SK-N-SH (cell line): ENCODE results near the gene CLPSL1. TPM values are rescaled to one million over a fixed set of nuclear protein-coding genes. Genes with fewer than 3 reads are reported as not detected.

ENCODE experiments used
- CTCF ChIA-PET: fragments of 300-600, 350-600 bp; formaldehyde crosslinking; extraction: SDS; loops from one replicate; lab custom pipeline; 2021; lab: Yijun Ruan, JAX
- POLR2A ChIA-PET: fragments of 350-600 bp; sonication (Branson Sonifier 250); formaldehyde crosslinking; extraction: SDS; loops from one replicate; lab custom pipeline; 2020; ENCODE audit warnings: antibody characterized with exemption, inconsistent platforms; lab: Yijun Ruan, JAX
- DNase-seq: peaks from one replicate; pipeline ENCODE4 v3.0.0; 2012
- H2AFZ ChIP-seq: fragments of 200-600 bp; sonication (generic); 2 replicates; pipeline ENCODE4 v1.8.1; 2016; ENCODE audit warnings: antibody characterized with exemption, mild to moderate bottlenecking, low read depth
- H3F3A ChIP-seq: fragments of 200-600 bp; sonication (generic); replicated peaks from 2 replicates; pipeline ENCODE3; 2016; ENCODE audit warnings: antibody characterized with exemption, mild to moderate bottlenecking; ENCODE audit not compliant: insufficient read depth
- H3K27ac ChIP-seq, 2 experiments: fragments of 200-500 bp in 1 of 2; fragments of 200-600 bp in 1 of 2; sonication (Bioruptor generic) in 1 of 2; sonication (generic), shearing (Covaris generic) in 1 of 2; 2 replicates each; pipeline versions ENCODE4 v1.5.1 to v1.6.1; 2014 to 2016; ENCODE audit warnings: low read depth in 2 of 2, inconsistent platforms in 1 of 2, low read length in 1 of 2, mild to moderate bottlenecking in 1 of 2, mixed read lengths in 1 of 2
- H3K27me3 ChIP-seq: fragments of 200-600 bp; sonication (generic), shearing (Covaris generic); 2 replicates; pipeline ENCODE4 v1.6.1; 2016; ENCODE audit warnings: mixed run types; ENCODE audit not compliant: insufficient read depth
- H3K36me3 ChIP-seq, 2 experiments: fragments of 200-500 bp in 1 of 2; fragments of 200-600 bp in 1 of 2; sonication (Bioruptor generic) in 1 of 2; sonication (generic) in 1 of 2; replicated peaks in 1 of 2; 2 replicates each; pipeline versions ENCODE3 to v1.5.1; 2014 to 2016; ENCODE audit warnings: low read length in 1 of 2, mild to moderate bottlenecking in 1 of 2; ENCODE audit not compliant: insufficient read depth in 2 of 2, control insufficient read depth in 1 of 2
- H3K4me1 ChIP-seq, 2 experiments: fragments of 200-500 bp in 1 of 2; fragments of 200-600 bp in 1 of 2; sonication (Bioruptor generic) in 1 of 2; sonication (generic), shearing (Covaris generic) in 1 of 2; 2 replicates each; pipeline versions ENCODE4 v1.5.1 to v1.6.1; 2014 to 2016; ENCODE audit warnings: low read depth in 1 of 2, low read length in 1 of 2, mixed run types in 1 of 2; ENCODE audit not compliant: insufficient read depth in 2 of 2, control insufficient read depth in 1 of 2
- H3K4me2 ChIP-seq: fragments of 200-600 bp; sonication (generic), shearing (Covaris generic); 2 replicates; pipeline ENCODE4 v1.6.1; 2017; ENCODE audit warnings: mixed run types
- H3K4me3 ChIP-seq, 2 experiments: fragments of 200-500 bp in 1 of 2; fragments of 200-600 bp in 1 of 2; sonication (Bioruptor generic) in 1 of 2; sonication (generic), shearing (Covaris generic) in 1 of 2; 2 replicates each; pipeline versions ENCODE4 v1.5.1 to v1.8.1; 2014 to 2016; ENCODE audit warnings: low read depth in 2 of 2, inconsistent platforms in 1 of 2, low read length in 1 of 2, mild to moderate bottlenecking in 1 of 2, mixed read lengths in 1 of 2, moderate library complexity in 1 of 2
- H3K79me2 ChIP-seq: fragments of 200-600 bp; sonication (generic); 2 replicates; pipeline ENCODE4 v1.8.1; 2017; ENCODE audit warnings: mild to moderate bottlenecking; ENCODE audit not compliant: insufficient read depth
- H3K9ac ChIP-seq: fragments of 200-600 bp; sonication (generic); 2 replicates; pipeline ENCODE4 v1.6.1; 2017; ENCODE audit warnings: mixed run types
- H3K9me2 ChIP-seq: fragments of 200-600 bp; sonication (generic); 2 replicates; pipeline ENCODE4 v1.6.1; 2017; ENCODE audit warnings: mixed run types
- H3K9me3 ChIP-seq: fragments of 200-600 bp; sonication (generic); 2 replicates; pipeline ENCODE4 v1.6.1; 2017; ENCODE audit warnings: mixed run types, mild to moderate bottlenecking, moderate library complexity
- H4K20me1 ChIP-seq: fragments of 200-600 bp; sonication (generic); 2 replicates; pipeline ENCODE4 v1.6.1; 2017; ENCODE audit warnings: mild to moderate bottlenecking, mixed run types; ENCODE audit not compliant: insufficient read depth
- CHD2 ChIP-seq: fragments of 150-350 bp; IDR thresholded peaks from 2 replicates; pipeline ENCODE4 v1.6.1; 2018; ENCODE audit warnings: low read length; ENCODE audit not compliant: partially characterized antibody
- CTCF ChIP-seq: fragments of 200-600 bp; sonication (generic); IDR thresholded peaks from 2 replicates; pipeline ENCODE4 v1.6.1; 2017; ENCODE audit warnings: antibody characterized with exemption, mild to moderate bottlenecking, moderate library complexity
- ELF1 ChIP-seq: IDR thresholded peaks from 2 replicates; pipeline ENCODE4 v1.4.0; 2012
- EZH2phosphoT487 ChIP-seq: fragments of 200-600 bp; sonication (generic); IDR thresholded peaks from 2 replicates; pipeline ENCODE4 v1.6.1; 2017; ENCODE audit warnings: low read depth, mixed run types, mild to moderate bottlenecking, antibody characterized with exemption, moderate library complexity, borderline replicate concordance
- FOXM1 ChIP-seq: IDR thresholded peaks from 2 replicates; pipeline ENCODE4 v1.4.0; 2012; ENCODE audit warnings: low read depth, mild to moderate bottlenecking
- GABPA ChIP-seq: IDR thresholded peaks from 2 replicates; pipeline ENCODE4 v1.4.0; 2012; ENCODE audit warnings: low read depth, mild to moderate bottlenecking
- GATA2 ChIP-seq: sonication (generic); formaldehyde crosslinking; IDR thresholded peaks from 2 replicates; pipeline ENCODE4 v1.5.0; 2020; ENCODE audit warnings: mild to moderate bottlenecking, missing genetic modification reagents
- RXRA ChIP-seq: IDR thresholded peaks from 2 replicates; pipeline ENCODE4 v1.4.0; 2012; ENCODE audit warnings: low read depth, mild to moderate bottlenecking, borderline replicate concordance
- SMC3 ChIP-seq: IDR thresholded peaks from 2 replicates; pipeline ENCODE4 v1.6.1; 2012; ENCODE audit warnings: low read depth, low read length, improper control_type of control experiment
- TAF1 ChIP-seq: IDR thresholded peaks from 2 replicates; pipeline ENCODE4 v1.6.1; 2012; ENCODE audit warnings: low read depth, mild to moderate bottlenecking, low read length, moderate library complexity, borderline replicate concordance
- YY1 ChIP-seq: IDR thresholded peaks from 2 replicates; pipeline ENCODE4 v1.4.0; 2012; ENCODE audit warnings: low read depth, mild to moderate bottlenecking
- WGBS: methylation state at CpG from one replicate; pipeline ENCODE4 v1.1.6; 2017; ENCODE audit warnings: low lambda C conversion rate; 5-methylcytosine and 5-hydroxymethylcytosine counted together
- polyA plus RNA-seq, 3 experiments: library from polyadenylated mRNA; depleted of rRNA; stranded (reverse); fragments of >200 nt; gene quantifications; 2 replicates each; pipeline ENCODE4 v1.2.3, GENCODE V29; 2012
- TF ChIP-seq, protein P1 (sequence below): IDR thresholded peaks from 2 replicates; pipeline ENCODE4 v1.4.0; 2012; ENCODE audit warnings: low read depth
- TF ChIP-seq, protein P2 (sequence below): IDR thresholded peaks from 2 replicates; pipeline ENCODE4 v1.4.0; 2012; ENCODE audit warnings: low read depth, borderline replicate concordance
- TF ChIP-seq, protein P3 (sequence below): IDR thresholded peaks from 2 replicates; pipeline ENCODE4 v1.6.1; 2012; ENCODE audit warnings: mild to moderate bottlenecking, low read depth, low read length, moderate library complexity
- TF ChIP-seq, protein P4 (sequence below): fragments of 150-350 bp; IDR thresholded peaks from 2 replicates; pipeline ENCODE4 v1.6.1; 2016; ENCODE audit warnings: mild to moderate bottlenecking, low read depth, low read length

Gene CLPSL1
- polyA plus RNA-seq, 1 of the 3 experiments (the other 2 are of a cell fraction): not detected

DNA sequence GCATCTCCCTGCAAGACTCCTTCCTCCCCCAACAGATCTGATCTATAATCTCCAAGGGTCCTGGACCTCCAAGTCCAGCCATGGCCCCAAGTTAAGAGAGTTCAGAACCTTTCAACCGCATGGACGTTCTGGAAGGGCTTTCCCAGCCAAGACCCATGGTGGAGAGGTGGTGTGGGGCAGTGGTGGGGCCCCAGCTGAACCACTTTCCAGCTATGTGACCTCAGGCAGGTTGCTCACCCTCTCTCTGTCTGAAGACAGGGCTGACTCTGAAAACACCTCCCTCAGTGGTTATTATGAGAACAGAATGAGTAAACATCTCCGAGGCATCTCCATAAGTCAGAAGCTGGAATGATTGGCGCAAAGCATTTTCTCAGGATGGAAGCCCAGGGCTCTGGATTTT lies 15.4 kb downstream of the CLPSL1 start:
- Histone ChIP-seq H3K27ac (no peak overlapping the region), H3K4me1 (no peaks in the 10 kb centered on the region), H3K9me3 (no peaks in the 10 kb centered on the region), H3K27me3 (no peaks in the 10 kb centered on the region; the same call in none of the 2 replicates), H2AFZ (no peak overlapping the region), H3F3A (no peaks in the 10 kb centered on the region), H3K4me3 (no peak overlapping the region), H3K36me3 (no peaks in the 10 kb centered on the region), H3K9ac (no peak overlapping the region), H4K20me1 (no peaks in the 10 kb centered on the region), H3K9me2 (no peaks in the 10 kb centered on the region), H3K4me2 (no peak overlapping the region), H3K79me2 (no peaks in the 10 kb centered on the region)
- WGBS: 68% methylated on average over 4 of the region's 4 CpGs
- no peak for DNase-seq
- ChIA-PET POLR2A (no interaction called here), CTCF (interaction anchor here (1.7 kb wide), 1 partner anchor 9 kb away, joined by 6 read pairs; no protein-coding TSS in a partner anchor)
- no peak for TF ChIP-seq CTCF
- no peak for TF ChIP-seq SMC3
- TF ChIP-seq GABPA: no peak
- no peak for TF ChIP-seq CHD2
- no peak for TF ChIP-seq ELF1
- TF ChIP-seq RXRA: no peak
- TF ChIP-seq, protein P1, sequence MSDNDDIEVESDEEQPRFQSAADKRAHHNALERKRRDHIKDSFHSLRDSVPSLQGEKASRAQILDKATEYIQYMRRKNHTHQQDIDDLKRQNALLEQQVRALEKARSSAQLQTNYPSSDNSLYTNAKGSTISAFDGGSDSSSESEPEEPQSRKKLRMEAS: no peak
- no peak for TF ChIP-seq EZH2phosphoT487
- no peak for TF ChIP-seq TAF1
- TF ChIP-seq GATA2 (CRISPR knock-in tag): no peak
- TF ChIP-seq, protein P2, sequence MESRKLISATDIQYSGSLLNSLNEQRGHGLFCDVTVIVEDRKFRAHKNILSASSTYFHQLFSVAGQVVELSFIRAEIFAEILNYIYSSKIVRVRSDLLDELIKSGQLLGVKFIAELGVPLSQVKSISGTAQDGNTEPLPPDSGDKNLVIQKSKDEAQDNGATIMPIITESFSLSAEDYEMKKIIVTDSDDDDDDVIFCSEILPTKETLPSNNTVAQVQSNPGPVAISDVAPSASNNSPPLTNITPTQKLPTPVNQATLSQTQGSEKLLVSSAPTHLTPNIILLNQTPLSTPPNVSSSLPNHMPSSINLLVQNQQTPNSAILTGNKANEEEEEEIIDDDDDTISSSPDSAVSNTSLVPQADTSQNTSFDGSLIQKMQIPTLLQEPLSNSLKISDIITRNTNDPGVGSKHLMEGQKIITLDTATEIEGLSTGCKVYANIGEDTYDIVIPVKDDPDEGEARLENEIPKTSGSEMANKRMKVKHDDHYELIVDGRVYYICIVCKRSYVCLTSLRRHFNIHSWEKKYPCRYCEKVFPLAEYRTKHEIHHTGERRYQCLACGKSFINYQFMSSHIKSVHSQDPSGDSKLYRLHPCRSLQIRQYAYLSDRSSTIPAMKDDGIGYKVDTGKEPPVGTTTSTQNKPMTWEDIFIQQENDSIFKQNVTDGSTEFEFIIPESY: no peak
- TF ChIP-seq YY1: no peak
- TF ChIP-seq FOXM1: no peak
- TF ChIP-seq, protein P3, sequence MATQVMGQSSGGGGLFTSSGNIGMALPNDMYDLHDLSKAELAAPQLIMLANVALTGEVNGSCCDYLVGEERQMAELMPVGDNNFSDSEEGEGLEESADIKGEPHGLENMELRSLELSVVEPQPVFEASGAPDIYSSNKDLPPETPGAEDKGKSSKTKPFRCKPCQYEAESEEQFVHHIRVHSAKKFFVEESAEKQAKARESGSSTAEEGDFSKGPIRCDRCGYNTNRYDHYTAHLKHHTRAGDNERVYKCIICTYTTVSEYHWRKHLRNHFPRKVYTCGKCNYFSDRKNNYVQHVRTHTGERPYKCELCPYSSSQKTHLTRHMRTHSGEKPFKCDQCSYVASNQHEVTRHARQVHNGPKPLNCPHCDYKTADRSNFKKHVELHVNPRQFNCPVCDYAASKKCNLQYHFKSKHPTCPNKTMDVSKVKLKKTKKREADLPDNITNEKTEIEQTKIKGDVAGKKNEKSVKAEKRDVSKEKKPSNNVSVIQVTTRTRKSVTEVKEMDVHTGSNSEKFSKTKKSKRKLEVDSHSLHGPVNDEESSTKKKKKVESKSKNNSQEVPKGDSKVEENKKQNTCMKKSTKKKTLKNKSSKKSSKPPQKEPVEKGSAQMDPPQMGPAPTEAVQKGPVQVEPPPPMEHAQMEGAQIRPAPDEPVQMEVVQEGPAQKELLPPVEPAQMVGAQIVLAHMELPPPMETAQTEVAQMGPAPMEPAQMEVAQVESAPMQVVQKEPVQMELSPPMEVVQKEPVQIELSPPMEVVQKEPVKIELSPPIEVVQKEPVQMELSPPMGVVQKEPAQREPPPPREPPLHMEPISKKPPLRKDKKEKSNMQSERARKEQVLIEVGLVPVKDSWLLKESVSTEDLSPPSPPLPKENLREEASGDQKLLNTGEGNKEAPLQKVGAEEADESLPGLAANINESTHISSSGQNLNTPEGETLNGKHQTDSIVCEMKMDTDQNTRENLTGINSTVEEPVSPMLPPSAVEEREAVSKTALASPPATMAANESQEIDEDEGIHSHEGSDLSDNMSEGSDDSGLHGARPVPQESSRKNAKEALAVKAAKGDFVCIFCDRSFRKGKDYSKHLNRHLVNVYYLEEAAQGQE: no peak
- TF ChIP-seq, protein P4, sequence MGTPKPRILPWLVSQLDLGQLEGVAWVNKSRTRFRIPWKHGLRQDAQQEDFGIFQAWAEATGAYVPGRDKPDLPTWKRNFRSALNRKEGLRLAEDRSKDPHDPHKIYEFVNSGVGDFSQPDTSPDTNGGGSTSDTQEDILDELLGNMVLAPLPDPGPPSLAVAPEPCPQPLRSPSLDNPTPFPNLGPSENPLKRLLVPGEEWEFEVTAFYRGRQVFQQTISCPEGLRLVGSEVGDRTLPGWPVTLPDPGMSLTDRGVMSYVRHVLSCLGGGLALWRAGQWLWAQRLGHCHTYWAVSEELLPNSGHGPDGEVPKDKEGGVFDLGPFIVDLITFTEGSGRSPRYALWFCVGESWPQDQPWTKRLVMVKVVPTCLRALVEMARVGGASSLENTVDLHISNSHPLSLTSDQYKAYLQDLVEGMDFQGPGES: no peak
- TF ChIP-seq, all 33 proteins: peak for 0
